Endometrial microvascular endothelial cells (primary cell): ENCODE measurements around the gene PGAM4. TPM values are rescaled to one million over a fixed set of nuclear protein-coding genes. Genes with fewer than 3 reads are reported as not detected.
"Not testable (repeated sequence)": the region's sequence is repeated elsewhere in the genome, so short reads cannot be mapped to it uniquely, and the experiment has no call there.

Experiments
- in situ Hi-C: cut with HindIII; loops from 2 replicates; pipeline ENCODE4 v1.10.0; 2017; ENCODE audit warnings: low sequenced_read_pairs, low pct_unique_long_range_greater_than_20kb; ENCODE audit errors: inconsistent ontology term
- total RNA-seq: library from RNA; depleted of rRNA; stranded (reverse); fragments of >200 nt; gene quantifications from one replicate; pipeline ENCODE4 v1.2.3, GENCODE V29; 2015; ENCODE audit errors: inconsistent ontology term

PGAM4 gene
- total RNA-seq, result not detected

DNA sequence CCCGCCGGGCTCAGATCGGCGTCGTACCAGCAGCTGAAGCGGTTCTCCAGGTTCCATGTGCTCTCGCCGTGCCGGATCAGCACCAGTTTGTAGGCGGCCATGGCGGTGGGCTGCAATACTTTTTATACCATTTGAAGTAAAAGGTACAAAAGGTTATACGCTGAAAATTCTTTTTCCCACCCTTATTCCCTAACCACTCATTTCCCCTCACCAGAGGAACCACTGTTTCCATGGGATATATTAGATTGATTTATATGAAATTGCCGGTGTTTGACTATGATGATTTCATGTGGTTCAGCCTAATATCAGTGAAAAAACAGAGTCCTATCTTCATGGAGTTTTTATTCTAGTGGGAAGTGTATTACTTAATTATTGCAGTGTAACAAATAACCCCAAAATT is at the start of gene PGAM4:
PGAM4 (minus strand) TSS at position 101 of the 400 bp plus-strand sequence; CDS start at position 101, 0 bp downstream.
- in situ Hi-C loops, result no loop called here

DNA sequence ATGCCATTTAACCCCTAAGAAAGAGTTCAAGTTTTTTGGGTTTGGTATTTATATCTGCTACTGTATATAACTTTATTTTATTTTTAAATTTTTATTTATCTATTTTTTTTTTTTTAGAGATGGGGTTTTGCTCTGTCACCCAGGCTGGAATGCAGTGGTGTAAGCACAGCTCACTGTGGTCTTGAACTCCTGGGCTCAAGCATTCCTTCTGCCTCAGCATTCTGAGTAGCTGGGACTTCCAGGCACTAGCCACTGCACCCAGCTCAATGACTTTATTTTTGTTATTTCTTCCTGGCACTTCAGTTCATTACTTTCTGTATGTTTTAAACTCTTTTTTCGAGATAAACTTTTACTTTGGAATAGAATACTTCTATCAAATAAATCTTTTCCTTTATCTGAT is 42.4 kb upstream of the PGAM4 start:
- in situ Hi-C loops, result no loop called here

DNA sequence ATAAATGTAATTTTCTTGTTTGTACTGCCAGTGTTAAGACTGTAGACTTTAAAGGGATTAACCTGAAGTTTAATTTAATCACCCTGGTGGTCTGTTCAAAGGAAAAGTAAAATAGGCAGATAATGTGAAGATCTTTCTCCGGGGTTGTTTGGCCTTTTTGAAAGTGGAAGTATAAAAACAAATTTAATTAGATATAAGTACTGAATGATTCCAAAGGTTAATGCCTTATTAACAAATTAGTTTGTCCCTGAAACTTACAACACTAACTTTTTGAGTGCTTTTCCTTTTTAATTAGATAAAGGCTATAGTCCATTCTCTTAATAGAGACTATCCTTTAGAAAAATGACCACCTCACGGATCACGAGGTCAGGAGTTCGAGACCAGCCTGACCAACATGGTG is 10.4 kb upstream of the PGAM4 start:
- in situ Hi-C loops, result no loop called here

DNA sequence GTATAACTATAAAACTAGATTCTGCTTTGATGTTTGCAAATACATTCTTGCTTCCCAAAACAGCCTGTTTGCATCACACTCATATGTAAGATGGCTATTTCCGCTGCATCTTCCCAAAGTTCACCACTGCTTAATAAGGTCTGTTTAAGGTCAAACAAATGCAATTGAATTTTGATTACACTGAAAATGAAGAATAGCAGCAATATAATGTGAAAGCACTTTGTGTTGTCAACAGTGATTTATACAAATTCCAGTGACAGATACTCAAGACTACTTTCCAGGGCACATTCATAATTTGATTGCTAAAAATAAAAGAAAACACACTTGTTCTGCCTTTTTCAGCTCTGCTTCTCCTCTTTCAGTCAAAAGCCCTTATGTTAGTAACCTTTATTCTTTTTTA is 8.1 kb upstream of the PGAM4 start:
- in situ Hi-C loops, result no loop called here

DNA sequence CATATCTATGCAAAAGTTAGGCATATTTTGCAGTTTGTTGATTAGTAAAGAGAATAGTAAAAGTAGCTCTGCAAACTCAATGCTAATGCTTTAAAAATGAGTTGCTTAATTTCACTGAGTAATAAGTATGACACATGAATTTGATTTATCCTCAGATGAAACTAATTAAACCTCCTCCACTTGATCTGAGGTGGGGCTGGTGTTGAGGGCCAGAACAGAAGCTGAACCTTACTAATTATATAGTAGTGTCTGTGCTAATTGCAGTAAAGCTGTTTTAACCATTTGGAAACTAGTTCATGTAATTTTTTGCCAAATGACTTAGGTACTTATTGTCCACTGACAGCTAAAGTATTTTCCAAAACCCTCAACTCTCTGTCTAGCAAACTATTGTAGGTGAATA is 7.7 kb upstream of the PGAM4 start:
- in situ Hi-C loops, result no loop called here

DNA sequence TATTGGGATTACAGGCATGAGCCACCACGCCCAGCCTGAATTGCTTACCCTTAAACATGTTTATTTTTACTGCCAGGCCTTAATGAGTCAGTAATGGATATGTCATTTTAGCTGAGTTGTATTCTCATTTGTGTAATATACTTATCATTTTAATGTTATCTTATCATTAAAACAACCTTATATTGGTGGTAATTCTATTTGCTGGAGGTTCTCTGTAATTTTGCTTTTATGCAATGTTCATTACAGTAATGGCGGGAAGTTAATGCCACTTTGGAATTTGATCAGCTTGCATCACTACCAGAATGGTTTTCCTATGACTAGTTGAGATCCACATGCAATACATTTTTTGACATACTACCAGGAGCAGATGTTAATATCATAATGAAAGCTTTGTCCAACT is 6.3 kb upstream of the PGAM4 start:
- in situ Hi-C loops, result no loop called here

DNA sequence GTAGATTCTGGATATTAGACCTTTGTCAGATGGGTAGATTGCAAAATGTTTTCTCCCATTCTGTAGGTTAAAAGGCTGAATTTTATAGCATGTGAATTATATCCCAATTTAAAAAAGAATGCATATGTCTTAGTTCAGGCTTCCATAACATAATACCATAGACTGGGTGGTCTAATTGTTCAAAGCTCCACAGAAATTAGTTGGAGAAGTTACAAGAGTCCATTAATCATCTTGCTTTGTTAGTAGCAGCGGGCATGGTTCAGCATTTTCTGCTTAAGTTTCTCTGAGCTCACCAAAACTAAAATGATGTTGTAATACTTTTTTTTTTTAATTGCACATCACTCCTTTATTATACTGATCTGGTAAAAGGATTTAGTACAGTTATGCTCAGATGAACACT is 1.8 kb downstream of the PGAM4 start:
- in situ Hi-C loops, result no loop called here

DNA sequence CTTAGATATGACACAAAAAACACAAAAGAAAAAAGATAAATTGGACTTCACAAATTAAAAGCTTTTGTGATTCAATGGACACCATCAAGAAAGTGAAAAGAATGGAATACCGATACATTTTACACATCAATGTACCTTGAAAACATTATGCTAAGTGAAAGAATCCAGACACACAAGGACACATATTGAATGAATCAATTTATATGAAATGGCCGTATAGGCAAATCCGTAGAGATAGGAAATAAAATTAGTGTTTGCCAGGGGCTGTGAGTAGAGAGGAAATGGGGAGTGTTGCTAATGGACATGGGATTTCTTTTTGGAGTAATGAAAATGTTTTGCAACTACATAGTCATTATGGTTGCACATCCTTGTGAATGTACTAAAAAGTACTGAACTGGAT is 3.1 kb downstream of the PGAM4 start:
- in situ Hi-C loops, result no loop called here

DNA sequence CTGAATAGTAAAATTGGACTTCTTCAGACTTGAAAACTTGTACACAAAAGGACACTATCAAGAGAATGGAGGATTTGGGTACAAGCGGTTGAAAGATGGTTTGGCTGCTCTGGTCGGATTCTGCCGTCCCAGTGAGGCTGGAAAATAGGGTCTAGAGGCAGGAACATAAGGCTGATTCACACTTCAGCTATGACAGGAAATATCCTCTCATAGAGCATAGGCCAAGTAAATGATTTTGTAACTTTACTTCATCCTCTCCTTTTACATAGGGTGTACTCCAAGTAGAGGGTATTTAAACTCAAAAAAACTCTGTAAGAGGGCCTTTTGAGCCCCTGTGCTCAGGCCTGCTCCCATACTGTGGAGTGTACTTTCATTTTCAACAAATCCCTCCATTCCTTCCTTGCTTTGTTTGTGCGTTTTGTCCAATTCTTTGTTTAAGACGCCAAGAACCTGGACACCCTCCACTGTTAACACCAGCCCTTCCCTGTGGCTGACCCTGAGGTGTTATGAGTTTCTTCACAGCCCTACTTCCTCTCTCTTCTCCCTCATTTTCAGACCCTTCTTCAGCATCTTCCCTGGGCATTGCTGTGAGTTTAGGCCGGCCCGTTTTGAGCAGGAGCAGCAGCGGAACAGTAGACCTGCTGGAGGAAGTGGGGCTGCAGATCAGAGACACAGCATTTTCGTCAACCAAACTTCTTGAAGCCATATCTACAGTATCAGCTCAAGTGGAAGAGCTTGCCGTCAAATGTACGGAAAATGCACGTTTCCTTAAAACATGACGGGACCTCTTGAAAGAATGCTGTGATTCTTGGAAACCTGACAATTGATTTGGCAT is 7.2 kb downstream of the PGAM4 start:
- in situ Hi-C loops, result no loop called here

DNA sequence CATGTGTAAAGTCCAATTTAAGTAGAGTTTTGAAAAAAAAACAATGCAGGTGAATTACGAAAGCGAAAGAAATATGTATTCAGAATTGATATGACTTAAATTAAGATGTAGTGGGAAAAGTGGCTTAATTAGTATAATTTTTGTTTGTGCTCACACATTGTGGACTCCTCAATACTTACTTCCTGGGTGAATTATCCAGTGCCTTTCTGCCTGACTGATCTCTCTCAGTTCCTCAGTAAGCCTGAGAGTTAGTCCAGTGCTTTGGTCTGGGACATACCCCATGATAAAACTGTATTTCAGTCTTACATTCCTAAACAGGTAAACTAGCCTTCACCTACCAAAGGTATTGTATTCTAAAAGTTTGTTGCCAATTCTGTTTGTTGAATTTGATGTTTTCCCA is 8.4 kb downstream of the PGAM4 start:
- in situ Hi-C loops, result no loop called here

DNA sequence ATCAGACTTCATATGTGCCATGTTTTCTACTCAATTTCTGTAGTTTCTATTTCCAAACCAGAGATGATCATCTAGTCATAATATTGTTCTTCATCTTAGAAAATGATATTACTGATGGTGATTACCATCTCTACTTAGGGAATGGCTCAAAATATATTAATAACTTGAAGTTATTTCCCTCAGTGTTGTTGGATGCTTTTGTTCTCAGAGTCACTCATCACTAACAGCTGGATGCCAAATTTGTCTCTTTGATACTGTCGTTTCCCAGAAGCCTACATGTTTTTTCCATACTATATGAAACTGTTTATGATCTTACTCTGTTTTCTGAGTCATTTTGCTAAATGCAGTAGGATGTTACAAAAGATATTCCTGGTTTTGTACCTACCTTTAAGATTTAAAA is 8.9 kb downstream of the PGAM4 start:
- in situ Hi-C loops, result no loop called here

DNA sequence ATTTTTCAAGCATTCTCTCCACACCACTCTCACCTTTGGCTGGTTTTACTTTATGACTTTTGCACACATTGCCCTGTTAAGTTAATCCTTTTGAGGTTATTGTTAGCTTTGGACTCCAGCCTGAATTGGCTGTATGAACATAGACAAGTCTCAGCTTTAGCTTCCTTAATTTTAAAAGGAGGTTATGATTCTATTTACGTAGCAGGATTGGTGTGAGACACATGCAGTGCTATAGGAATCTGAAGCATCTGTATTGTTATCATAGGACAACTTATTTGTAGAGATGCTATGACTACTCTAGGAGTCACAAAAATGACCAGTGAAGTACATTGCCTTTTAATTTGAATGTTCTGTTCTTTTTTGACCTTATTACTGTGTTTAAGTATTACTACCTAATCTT is 15.7 kb downstream of the PGAM4 start:
- in situ Hi-C loops, result no loop called here

DNA sequence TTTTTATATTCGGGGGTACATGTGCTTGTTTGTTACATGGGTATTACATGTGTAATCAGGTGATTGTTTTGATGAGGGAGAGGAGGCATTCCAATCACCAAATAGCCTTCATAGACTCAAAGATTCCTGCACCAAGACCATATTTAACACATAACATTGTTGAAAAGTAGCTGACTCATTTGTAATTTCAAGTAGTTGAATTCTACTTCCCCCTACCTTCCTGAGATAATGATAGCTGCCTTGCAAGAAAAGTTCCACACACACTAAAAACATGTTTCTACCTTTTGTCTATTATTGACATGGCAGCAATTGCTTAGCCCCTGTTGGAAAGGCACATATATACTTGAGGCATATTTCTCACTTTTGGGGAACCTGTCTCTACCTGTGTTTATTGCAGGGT is 16.1 kb downstream of the PGAM4 start:
- in situ Hi-C loops, result no loop called here

DNA sequence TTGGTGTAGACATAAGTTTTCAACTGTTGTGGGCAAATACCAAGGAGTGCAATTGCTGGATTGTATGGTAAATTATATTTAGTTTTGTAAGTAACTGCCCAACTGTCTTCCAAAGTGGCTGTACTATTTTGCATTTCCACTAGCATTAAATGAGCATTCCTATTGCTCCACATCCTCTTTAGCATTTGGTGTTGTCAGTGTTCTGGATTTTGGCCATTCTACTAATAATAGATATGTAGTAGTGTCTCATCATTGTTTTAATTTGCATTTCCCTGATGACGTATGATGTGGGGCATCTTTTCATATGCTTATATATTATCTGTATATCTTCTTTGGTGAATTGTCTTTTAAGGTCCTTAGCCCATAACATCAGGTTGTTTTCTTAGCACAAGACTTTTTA is 17.3 kb downstream of the PGAM4 start:
- in situ Hi-C loops, result no loop called here

DNA sequence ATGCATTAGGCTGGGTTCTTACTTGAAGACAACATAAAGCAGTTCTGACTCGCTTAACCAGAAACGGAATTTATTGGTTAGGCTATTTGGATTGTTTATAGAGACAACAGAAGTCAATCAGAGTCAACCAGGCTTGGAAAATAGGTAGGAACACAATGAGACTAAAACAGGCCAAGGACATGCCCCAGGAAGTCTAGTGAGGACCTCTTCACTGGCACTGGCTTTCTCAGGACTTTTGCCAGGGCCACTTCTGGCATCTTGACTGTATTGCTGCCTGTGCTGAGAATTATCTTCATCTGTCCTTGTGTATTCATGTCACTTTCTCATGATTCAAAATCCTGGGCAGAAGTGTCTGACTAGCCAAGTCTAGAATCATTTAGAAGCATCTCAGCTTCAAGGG is 19.6 kb downstream of the PGAM4 start:
- in situ Hi-C loops, result no loop called here

DNA sequence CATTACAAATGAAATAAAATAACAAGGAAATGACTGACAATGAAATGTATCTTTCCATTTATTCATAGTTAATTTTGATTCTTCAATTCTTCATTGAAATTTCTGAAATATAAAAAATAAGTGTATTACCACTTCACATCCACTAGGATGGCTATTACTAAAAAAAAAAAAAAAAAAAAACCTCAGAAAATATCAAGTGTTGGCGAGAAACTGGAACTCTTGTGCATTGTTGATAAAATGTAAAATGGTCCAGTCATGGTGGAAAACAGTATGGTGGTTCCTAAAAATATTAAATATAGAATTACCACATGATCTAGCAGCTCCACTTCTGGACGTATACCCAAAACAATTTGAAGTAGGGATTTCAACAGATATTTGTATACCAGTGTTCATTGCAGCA is 22.9 kb downstream of the PGAM4 start:
- in situ Hi-C loops, result no loop called here

DNA sequence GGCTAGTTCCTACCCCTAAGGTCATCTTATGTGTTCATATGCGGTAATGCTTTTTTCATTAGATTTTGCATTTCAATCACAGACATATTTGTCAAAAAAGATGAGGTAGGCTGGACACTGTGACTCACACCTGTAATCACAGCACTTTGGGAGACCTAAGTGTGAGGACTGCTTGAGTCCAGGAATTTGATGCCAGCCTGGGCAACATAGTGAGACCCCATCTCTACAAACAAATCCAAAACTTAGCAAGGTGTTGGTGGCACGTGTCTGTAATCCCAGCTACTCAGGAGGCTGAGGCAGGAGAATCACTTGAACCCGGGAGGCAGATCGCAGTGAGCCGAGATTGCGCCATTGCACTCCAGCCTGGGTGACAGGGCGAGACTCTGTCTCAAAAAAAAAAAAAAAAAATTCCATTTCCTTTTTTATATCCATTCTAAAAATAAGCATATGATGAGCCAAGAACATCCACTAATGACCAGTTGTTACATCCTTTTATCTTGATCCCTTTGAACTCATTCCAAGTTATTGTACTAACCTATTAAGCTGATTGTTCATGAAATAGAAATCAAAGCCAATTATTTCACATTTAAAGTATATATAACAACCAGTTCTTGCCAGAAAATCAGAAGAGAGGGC is 23.4 kb downstream of the PGAM4 start:
- in situ Hi-C loops, result no loop called here

DNA sequence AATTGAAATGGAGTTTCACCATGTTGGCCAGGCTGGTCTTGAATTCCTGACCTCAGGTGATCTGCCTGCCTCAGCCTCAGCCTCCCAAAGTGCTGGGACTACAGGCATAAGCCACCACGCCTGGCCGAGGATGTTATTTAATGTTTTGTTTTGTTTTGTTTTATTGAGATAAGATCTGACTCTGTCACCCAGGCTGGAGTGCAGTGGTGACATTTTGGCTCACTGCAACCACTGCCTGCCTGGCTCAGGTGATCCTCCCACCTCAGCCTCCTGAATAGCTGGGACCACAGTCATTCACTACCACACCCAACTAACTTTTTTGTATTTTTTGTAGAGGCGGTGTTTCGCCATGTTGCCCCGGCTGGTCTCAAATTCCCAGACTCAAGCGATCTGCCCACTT is 24.4 kb downstream of the PGAM4 start:
- in situ Hi-C loops, result not testable (repeated sequence)

DNA sequence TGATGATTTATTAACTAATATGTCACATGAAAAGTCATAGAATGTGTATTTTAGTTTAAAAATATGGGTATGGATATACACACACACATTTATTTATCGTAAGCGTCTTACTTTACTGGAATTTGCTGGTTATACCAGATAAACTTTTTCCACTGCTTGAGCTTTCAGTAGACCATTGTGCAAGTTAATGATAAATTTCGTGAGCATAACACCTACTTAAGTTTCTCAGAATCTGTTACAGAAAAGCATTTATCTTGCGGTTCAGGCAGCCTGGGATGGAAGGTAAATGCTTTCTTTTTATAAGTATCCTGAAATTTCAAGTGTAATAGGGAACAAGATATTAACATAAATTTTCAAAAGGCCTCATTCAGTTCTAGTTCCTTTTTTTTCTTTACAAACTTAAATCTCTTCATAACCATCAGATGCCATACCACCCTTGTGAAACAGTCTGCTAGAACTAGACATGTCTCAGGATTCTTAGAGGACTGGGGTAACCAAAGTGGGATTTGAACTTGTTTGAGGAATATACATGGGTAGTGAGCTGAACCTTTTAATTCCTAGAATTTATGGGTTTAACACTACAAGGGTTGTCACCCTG is 31.3 kb downstream of the PGAM4 start:
- in situ Hi-C loops, result no loop called here

DNA sequence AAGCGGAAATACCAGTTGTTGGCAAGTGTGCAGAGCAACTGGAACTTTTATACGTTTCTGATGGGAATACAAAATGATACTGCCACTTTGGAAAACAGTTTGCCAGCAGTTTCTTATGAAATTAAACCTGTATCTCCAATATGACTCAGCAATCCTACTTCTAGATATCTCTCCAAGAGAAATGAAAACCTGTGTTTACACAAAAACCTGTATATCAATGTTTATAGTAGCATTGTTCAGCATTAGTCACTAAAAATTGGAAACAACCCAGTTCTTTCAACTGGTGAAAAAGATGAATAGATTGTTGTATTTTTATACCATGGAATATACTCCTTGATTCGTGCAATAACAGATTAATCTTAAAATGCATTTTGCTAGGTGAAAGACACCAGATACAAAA is 32.1 kb downstream of the PGAM4 start:
- in situ Hi-C loops, result no loop called here
